Neural crest cell (in vitro differentiated cells): ENCODE data around the gene PDIA6. TPM values are rescaled to one million over a fixed set of nuclear protein-coding genes. Genes with fewer than 3 reads are reported as not detected.
A peak's percentile ranks its signal among the peaks of the same experiment; 100 is the strongest.

Experiments
- DNase-seq: peaks from one replicate; pipeline ENCODE4 v3.0.0; 2021; ENCODE audit warnings: low read depth, mixed read lengths, low spot score
- H3K27ac Mint-ChIP-seq: one replicate; pipeline ENCODE4 v1.8.0; 2021; ENCODE audit warnings: mild to moderate bottlenecking, mixed read lengths; ENCODE audit not compliant: unreplicated experiment
- H3K27me3 Mint-ChIP-seq: 2 replicates; pipeline ENCODE4 v1.8.0; 2021; ENCODE audit warnings: low read depth, mild to moderate bottlenecking, mixed read lengths
- H3K36me3 Mint-ChIP-seq: 2 replicates; pipeline ENCODE4 v1.8.0; 2021; ENCODE audit warnings: low read depth, mild to moderate bottlenecking, mixed read lengths
- H3K4me1 Mint-ChIP-seq: 2 replicates; pipeline ENCODE4 v1.8.0; 2021; ENCODE audit warnings: mixed read lengths
- H3K4me3 Mint-ChIP-seq: one replicate; pipeline ENCODE4 v1.8.0; 2021; ENCODE audit warnings: mild to moderate bottlenecking, mixed read lengths
- H3K9me3 Mint-ChIP-seq: 2 replicates; pipeline ENCODE4 v1.8.0; 2021; ENCODE audit warnings: mixed read lengths
- total RNA-seq: library from RNA; stranded (reverse); gene quantifications from 2 replicates; pipeline ENCODE4 v1.2.1, GENCODE V29; 2021
- TF ChIP-seq, protein P1 (sequence below): fragments of 200-600 bp; sonication (generic); conservative IDR thresholded peaks from 2 replicates; pipeline ENCODE4 v1.5.0; 2021; ENCODE audit warnings: antibody characterized with exemption, mild to moderate bottlenecking

The PDIA6 gene
- total RNA-seq, 1 donor from 2014 or later: 248 TPM

DNA sequence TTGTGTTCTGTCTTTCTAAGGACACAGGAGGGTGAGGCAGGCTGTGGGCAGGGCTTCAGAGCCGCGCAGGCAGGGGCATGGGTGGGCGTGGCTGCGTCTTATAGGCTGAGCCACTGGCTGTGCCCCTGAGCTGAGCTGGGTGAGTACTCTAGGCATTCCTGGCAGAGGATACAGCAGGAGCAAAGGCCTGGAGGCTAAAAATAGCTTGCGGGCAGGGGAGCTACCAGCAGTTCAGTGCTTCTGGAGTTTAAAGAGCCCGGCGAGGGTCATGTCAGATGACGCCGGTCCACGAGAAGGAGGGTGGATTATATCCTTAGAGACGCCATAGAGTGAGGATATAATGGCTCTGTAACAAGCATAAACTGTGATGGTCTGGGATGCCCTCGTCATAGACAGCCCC, 31.5 kb upstream of the PDIA6 start:
- H3K27ac Mint-ChIP-seq: peak overlapping the region; percentile 20
- peaks cover 4% of the 10 kb centered on the region for H3K27me3 Mint-ChIP-seq
- peak overlapping the region; percentile 7 for H3K4me3 Mint-ChIP-seq
- H3K4me1 Mint-ChIP-seq: peaks cover 13% of the 10 kb centered on the region
- TF ChIP-seq, protein P1, sequence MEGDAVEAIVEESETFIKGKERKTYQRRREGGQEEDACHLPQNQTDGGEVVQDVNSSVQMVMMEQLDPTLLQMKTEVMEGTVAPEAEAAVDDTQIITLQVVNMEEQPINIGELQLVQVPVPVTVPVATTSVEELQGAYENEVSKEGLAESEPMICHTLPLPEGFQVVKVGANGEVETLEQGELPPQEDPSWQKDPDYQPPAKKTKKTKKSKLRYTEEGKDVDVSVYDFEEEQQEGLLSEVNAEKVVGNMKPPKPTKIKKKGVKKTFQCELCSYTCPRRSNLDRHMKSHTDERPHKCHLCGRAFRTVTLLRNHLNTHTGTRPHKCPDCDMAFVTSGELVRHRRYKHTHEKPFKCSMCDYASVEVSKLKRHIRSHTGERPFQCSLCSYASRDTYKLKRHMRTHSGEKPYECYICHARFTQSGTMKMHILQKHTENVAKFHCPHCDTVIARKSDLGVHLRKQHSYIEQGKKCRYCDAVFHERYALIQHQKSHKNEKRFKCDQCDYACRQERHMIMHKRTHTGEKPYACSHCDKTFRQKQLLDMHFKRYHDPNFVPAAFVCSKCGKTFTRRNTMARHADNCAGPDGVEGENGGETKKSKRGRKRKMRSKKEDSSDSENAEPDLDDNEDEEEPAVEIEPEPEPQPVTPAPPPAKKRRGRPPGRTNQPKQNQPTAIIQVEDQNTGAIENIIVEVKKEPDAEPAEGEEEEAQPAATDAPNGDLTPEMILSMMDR: no peak
- H3K9me3 Mint-ChIP-seq: peaks cover 11% of the 10 kb centered on the region
- peak; percentile 46 for DNase-seq
- H3K36me3 Mint-ChIP-seq: peaks cover 2% of the 10 kb centered on the region

DNA sequence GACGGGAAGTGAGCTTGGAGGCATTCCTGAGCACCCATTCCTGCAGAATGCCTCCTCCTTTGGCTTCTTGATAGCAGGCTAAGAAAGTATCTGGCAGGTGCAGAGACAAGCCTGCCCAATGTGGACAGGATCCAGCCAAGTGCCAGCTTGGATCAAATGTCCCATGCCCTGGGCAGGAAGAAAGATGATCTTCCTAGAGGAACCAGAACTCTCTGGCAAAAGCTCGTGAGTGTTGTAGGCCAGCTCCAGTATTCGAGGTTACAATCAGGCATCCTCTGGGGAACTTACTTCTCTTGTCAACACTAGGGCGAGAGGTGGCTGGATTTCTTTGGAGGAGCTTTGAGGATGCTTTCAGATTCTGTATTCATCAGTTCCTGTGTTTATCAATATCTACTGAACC, 29.9 kb upstream of the PDIA6 start:
- Mint-ChIP-seq H3K9me3 (peaks cover 11% of the 10 kb centered on the region), H3K27ac (no peak overlapping the region), H3K4me1 (peaks cover 13% of the 10 kb centered on the region), H3K4me3 (no peak overlapping the region), H3K36me3 (peaks cover 2% of the 10 kb centered on the region), H3K27me3 (peaks cover 11% of the 10 kb centered on the region)
- TF ChIP-seq, protein P1: no peak
- no peak for DNase-seq

DNA sequence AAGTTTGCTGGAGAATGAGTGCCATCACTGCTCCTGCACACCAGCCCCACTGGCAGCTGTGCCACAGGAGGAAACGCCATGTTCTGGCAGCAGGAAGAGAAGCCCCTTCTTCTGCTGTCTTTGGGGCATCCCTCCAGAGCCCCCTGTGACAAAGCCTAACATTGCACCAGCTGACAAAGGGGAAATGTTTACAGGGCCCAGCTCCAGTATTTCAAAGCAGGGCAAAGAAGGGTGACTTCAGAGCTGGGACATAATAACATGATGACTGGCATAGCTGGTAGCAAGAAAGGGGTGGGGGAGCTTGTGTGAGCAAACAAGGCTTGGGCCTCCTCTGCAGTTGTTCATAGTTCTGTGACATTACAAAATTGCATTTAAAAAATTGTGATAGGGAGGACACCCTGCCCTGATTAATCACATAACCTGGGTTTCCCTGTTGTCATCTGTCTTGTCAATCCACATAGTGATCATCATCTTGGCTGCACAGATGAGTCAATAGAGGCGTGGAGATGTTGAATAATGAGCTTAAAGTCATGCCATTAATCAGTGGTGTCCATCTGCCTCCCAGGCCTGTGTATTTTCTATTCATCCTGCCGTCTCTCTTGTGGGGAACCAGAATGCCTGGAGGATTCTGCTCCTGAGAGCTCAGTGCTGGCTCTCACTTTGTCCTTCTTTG, 29.1 kb upstream of the PDIA6 start:
- H3K9me3 Mint-ChIP-seq: peaks cover 11% of the 10 kb centered on the region
- H3K4me1 Mint-ChIP-seq: peaks cover 13% of the 10 kb centered on the region
- TF ChIP-seq, protein P1: no peak
- DNase-seq: no peak
- H3K4me3 Mint-ChIP-seq: no peak overlapping the region
- no peak overlapping the region for H3K27ac Mint-ChIP-seq
- H3K36me3 Mint-ChIP-seq: peaks cover 2% of the 10 kb centered on the region
- peaks cover 11% of the 10 kb centered on the region for H3K27me3 Mint-ChIP-seq

DNA sequence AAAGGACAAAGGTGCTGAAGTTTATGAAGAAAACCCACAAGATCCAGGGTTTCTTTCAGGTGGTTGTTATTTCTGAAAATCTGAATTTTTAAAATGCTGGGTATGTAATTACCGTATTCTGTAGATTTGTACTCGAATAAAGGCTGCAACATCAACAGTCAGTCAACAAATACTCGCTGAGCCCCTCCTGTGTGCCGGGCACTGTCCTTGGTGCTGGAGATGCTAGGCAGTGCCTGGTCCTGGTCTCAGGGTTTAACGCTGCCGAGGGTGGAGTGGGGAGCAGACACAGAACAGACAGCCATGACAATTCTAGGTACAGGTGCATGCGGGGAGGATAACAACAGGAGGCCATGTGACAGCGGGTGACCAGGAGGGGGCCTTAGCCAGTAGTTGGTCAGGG, 27.2 kb upstream of the PDIA6 start:
- no peak overlapping the region for H3K4me3 Mint-ChIP-seq
- TF ChIP-seq, protein P1: no peak
- H3K36me3 Mint-ChIP-seq: peaks cover 2% of the 10 kb centered on the region
- DNase-seq: no peak
- H3K27me3 Mint-ChIP-seq: peaks cover 11% of the 10 kb centered on the region
- H3K4me1 Mint-ChIP-seq: peaks cover 13% of the 10 kb centered on the region
- H3K9me3 Mint-ChIP-seq: peaks cover 11% of the 10 kb centered on the region
- H3K27ac Mint-ChIP-seq: no peak overlapping the region

DNA sequence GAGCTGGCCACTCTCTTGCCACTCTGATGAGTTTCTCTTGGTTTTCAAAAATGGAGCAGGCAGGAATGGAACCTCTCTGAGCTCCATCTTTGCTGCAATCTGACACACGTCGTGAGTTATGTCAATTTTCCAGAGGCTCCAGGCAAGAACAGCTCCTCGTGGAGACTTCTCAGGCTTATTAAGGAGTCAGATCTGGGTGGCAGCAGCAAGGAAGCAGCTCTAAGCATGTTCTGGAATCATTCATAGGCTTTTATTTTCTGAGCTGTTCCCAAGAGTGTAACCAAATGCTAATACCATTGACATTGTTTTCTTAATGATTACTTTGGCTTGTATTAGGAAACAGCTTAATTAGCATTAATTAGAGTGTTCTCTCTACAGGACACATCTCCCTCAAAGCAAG, 26.1 kb upstream of the PDIA6 start:
- H3K4me1 Mint-ChIP-seq: peaks cover 5% of the 10 kb centered on the region
- no peak overlapping the region for H3K4me3 Mint-ChIP-seq
- TF ChIP-seq, protein P1: no peak
- H3K27ac Mint-ChIP-seq: no peak overlapping the region
- DNase-seq: no peak
- H3K36me3 Mint-ChIP-seq: peaks cover 2% of the 10 kb centered on the region
- H3K27me3 Mint-ChIP-seq: peaks cover 11% of the 10 kb centered on the region
- H3K9me3 Mint-ChIP-seq: peaks cover 11% of the 10 kb centered on the region
